Measurements from ENCODE around the gene ATP5F1D.
"Not testable (repeated sequence)": the region's sequence is repeated elsewhere in the genome, so short reads cannot be mapped to it uniquely, and the experiment has no call there.

ATP5F1D gene

GRCh38 chr19:1241417-1242095, at the start of gene ATP5F1D:
ATP5F1D (plus strand) TSS chr19:1241751; CDS start chr19:1241851, 100 bp downstream.
- peak; percentile 97 for DNase-seq (ENCODE audit: low spot score)

- DNase-seq (ENCODE audit: low spot score): no peak
Measured at GRCh38 chr19:1199531-1199930, 42.0 kb upstream of the ATP5F1D start.

GRCh38 chr19:1200614-1201013, 40.9 kb upstream of the ATP5F1D start:
- not testable (repeated sequence) for DNase-seq (ENCODE audit: low spot score)

- peak; percentile 99 for DNase-seq (ENCODE audit: low spot score)
Measured at GRCh38 chr19:1205114-1206099, 36.1 kb upstream of the ATP5F1D start, which contains the start of gene STK11. STK11 (plus strand) TSS chr19:1205778; CDS start chr19:1206914, 1,136 bp downstream.

- no peak for DNase-seq (ENCODE audit: low spot score)
Measured at GRCh38 chr19:1206150-1206863, 35.2 kb upstream of the ATP5F1D start.

GRCh38 chr19:1206864-1207450, 34.6 kb upstream of the ATP5F1D start:
- DNase-seq (ENCODE audit: low spot score): no peak

- not testable (repeated sequence) for DNase-seq (ENCODE audit: low spot score)
Measured at GRCh38 chr19:1208830-1209229, 32.7 kb upstream of the ATP5F1D start.

- no peak for DNase-seq (ENCODE audit: low spot score)
Measured at GRCh38 chr19:1210227-1210538, 31.4 kb upstream of the ATP5F1D start.

GRCh38 chr19:1211494-1212234, 29.9 kb upstream of the ATP5F1D start:
- no peak for DNase-seq (ENCODE audit: low spot score)

GRCh38 chr19:1213391-1214286, 27.9 kb upstream of the ATP5F1D start:
- DNase-seq (ENCODE audit: low spot score): peak; percentile 57

- no peak for DNase-seq (ENCODE audit: low spot score)
Measured at GRCh38 chr19:1214299-1214861, 27.2 kb upstream of the ATP5F1D start.

- DNase-seq (ENCODE audit: low spot score): no peak
Measured at GRCh38 chr19:1214862-1215731, 26.5 kb upstream of the ATP5F1D start.

- no peak for DNase-seq (ENCODE audit: low spot score)
Measured at GRCh38 chr19:1216756-1217155, 24.8 kb upstream of the ATP5F1D start.

GRCh38 chr19:1217366-1217765, 24.2 kb upstream of the ATP5F1D start:
- no peak for DNase-seq (ENCODE audit: low spot score)

GRCh38 chr19:1218751-1219567, 22.6 kb upstream of the ATP5F1D start:
- no peak for DNase-seq (ENCODE audit: low spot score)

- DNase-seq (ENCODE audit: low spot score): no peak
Measured at GRCh38 chr19:1219786-1220476, 21.6 kb upstream of the ATP5F1D start.

GRCh38 chr19:1220477-1220930, 21.0 kb upstream of the ATP5F1D start:
- no peak for DNase-seq (ENCODE audit: low spot score)

All from AG20443 (cell line).